GM10266 (cell line): ENCODE data around the gene RIC3.

Experiments used
- DNase-seq: peaks from one replicate; pipeline ENCODE4 v3.0.0; 2012; ENCODE audit errors: extremely low spot score
- CTCF ChIP-seq: IDR thresholded peaks from 2 replicates; pipeline ENCODE4 v1.5.1; 2012; ENCODE audit warnings: mild to moderate bottlenecking, low read depth; ENCODE audit not compliant: control insufficient read depth, insufficient read depth; ENCODE audit errors: missing control alignments

Gene RIC3

GRCh38 chr11:8085011-8085645 lies 83.7 kb downstream of the RIC3 start:
- TF ChIP-seq CTCF = no peak
- no peak for DNase-seq

DNA sequence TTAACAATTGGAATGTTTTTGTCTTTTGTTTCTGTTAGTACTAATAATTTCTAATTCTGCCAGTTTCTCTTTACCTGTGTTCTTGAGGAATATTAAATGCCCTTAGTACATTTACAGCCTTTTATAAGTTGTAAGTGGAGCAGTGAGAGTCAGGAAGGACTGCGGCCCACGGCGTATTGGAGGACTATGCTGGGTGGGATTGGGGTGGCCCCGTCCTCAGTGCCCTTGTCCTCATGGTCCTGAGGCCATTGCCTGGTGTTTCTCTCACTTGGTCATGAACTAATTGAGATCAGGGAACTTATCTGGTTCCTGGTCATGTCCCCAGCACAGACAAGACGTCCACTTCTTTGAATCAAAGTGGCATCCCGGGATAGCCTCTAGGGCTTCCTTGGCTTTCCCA lies 84.5 kb downstream of the RIC3 start:
- no peak for TF ChIP-seq CTCF
- DNase-seq = no peak

GRCh38 chr11:8083871-8084281 lies 84.9 kb downstream of the RIC3 start:
- no peak for DNase-seq
- TF ChIP-seq CTCF = no peak

DNA sequence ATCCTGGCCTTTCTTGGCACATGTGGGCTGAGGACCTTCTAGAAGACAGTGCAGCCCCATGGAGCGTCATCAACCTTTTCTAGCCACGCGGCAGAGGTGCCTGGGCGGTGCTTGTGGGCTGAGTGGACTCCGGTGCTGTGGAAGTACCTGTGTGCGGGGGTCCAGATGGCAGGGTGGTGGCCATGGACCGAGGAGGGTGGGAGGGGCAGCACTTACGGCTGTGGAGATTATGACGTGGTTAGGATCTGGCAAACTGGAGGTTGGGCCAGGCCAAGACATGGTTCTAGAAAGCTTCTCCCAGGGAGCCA lies 85.8 kb downstream of the RIC3 start:
- no peak for TF ChIP-seq CTCF
- no peak for DNase-seq

GRCh38 chr11:8082391-8083087 lies 86.3 kb downstream of the RIC3 start:
- no peak for TF ChIP-seq CTCF
- no peak for DNase-seq

GRCh38 chr11:8081591-8082250 lies 87.1 kb downstream of the RIC3 start:
- TF ChIP-seq CTCF = no peak
- peak; percentile 30 for DNase-seq
